ENCODE data around the gene TMCC1.

DNA sequence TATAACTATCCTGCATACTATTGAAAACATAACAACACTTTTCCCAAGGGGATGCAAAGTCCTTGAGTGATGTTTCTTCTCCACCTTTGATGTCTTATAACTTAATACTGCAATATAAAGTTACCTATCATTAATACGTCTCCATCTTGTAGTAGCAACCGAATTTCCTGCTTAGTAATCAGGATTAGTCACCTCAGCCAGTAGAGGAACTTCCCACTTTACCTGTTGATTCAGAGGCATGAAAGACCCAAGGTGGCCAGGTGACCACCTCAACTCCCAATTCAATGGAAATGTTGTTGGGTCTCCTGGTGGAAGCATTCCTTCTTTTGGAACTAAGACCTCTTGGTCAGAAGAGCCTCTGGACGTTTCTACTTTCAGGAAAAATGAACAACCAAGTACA lies 3.5 kb upstream of the TMCC1 start:
- TF ChIP-seq, protein P1, sequence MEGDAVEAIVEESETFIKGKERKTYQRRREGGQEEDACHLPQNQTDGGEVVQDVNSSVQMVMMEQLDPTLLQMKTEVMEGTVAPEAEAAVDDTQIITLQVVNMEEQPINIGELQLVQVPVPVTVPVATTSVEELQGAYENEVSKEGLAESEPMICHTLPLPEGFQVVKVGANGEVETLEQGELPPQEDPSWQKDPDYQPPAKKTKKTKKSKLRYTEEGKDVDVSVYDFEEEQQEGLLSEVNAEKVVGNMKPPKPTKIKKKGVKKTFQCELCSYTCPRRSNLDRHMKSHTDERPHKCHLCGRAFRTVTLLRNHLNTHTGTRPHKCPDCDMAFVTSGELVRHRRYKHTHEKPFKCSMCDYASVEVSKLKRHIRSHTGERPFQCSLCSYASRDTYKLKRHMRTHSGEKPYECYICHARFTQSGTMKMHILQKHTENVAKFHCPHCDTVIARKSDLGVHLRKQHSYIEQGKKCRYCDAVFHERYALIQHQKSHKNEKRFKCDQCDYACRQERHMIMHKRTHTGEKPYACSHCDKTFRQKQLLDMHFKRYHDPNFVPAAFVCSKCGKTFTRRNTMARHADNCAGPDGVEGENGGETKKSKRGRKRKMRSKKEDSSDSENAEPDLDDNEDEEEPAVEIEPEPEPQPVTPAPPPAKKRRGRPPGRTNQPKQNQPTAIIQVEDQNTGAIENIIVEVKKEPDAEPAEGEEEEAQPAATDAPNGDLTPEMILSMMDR (IDR thresholded peaks at IDR 0.05; ENCODE audit: extremely low read depth in 1 of 2, insufficient read depth in 1 of 2, low read depth in 1 of 2, low read length in 2 of 2), result no peak
- TF ChIP-seq POLR2A (IDR thresholded peaks at IDR 0.05; ENCODE audit: low read depth, low read length) (no peak), POLR2AphosphoS5 (IDR thresholded peaks at IDR 0.05; ENCODE audit: insufficient read depth, low read depth, low read length) (no peak)
